Measurements from ENCODE around the gene METTL26.

METTL26 gene

DNA sequence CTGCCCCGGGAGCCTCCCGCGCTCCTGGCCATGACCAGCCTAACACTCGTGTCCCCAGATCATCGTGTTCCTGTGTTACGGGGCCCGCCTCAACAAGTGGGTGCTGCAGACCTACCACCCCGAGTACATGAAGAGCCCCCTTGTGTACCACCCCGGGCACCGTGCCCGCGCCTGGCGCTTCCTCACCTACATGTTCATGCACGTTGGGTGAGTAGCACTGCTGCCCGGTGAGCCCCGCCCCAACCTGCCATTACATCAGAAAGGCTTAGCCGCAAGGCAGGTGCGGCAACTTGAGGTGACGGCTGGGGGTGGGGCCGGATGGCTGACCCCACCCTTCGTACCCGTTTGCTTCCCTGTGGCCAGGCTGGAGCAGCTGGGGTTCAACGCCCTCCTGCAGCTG, 40.8 kb upstream of the METTL26 start:
- H3K27me3 ChIP-seq (ENCODE audit: insufficient read depth, poor library complexity, severe bottlenecking), result no peaks in the 10 kb centered on the region
- no peak for DNase-seq (ENCODE audit: low read depth in 1 of 2, low spot score in 1 of 2)
- H3K4me3 ChIP-seq (replicated peaks; ENCODE audit: insufficient read depth, low read length), result no peak overlapping the region
- no peak for TF ChIP-seq GABPA (IDR thresholded peaks at IDR 0.05; ENCODE audit: low read depth)
- TF ChIP-seq, protein P1, sequence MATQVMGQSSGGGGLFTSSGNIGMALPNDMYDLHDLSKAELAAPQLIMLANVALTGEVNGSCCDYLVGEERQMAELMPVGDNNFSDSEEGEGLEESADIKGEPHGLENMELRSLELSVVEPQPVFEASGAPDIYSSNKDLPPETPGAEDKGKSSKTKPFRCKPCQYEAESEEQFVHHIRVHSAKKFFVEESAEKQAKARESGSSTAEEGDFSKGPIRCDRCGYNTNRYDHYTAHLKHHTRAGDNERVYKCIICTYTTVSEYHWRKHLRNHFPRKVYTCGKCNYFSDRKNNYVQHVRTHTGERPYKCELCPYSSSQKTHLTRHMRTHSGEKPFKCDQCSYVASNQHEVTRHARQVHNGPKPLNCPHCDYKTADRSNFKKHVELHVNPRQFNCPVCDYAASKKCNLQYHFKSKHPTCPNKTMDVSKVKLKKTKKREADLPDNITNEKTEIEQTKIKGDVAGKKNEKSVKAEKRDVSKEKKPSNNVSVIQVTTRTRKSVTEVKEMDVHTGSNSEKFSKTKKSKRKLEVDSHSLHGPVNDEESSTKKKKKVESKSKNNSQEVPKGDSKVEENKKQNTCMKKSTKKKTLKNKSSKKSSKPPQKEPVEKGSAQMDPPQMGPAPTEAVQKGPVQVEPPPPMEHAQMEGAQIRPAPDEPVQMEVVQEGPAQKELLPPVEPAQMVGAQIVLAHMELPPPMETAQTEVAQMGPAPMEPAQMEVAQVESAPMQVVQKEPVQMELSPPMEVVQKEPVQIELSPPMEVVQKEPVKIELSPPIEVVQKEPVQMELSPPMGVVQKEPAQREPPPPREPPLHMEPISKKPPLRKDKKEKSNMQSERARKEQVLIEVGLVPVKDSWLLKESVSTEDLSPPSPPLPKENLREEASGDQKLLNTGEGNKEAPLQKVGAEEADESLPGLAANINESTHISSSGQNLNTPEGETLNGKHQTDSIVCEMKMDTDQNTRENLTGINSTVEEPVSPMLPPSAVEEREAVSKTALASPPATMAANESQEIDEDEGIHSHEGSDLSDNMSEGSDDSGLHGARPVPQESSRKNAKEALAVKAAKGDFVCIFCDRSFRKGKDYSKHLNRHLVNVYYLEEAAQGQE (IDR thresholded peaks at IDR 0.05; ENCODE audit: insufficient replicate concordance, low read depth), result no peak
- TF ChIP-seq POLR2AphosphoS5 (IDR thresholded peaks at IDR 0.05; ENCODE audit: low read depth), result no peak
- TF ChIP-seq, protein P2, sequence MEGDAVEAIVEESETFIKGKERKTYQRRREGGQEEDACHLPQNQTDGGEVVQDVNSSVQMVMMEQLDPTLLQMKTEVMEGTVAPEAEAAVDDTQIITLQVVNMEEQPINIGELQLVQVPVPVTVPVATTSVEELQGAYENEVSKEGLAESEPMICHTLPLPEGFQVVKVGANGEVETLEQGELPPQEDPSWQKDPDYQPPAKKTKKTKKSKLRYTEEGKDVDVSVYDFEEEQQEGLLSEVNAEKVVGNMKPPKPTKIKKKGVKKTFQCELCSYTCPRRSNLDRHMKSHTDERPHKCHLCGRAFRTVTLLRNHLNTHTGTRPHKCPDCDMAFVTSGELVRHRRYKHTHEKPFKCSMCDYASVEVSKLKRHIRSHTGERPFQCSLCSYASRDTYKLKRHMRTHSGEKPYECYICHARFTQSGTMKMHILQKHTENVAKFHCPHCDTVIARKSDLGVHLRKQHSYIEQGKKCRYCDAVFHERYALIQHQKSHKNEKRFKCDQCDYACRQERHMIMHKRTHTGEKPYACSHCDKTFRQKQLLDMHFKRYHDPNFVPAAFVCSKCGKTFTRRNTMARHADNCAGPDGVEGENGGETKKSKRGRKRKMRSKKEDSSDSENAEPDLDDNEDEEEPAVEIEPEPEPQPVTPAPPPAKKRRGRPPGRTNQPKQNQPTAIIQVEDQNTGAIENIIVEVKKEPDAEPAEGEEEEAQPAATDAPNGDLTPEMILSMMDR (IDR thresholded peaks at IDR 0.05; ENCODE audit: insufficient read depth, low read length), result no peak
- TF ChIP-seq SPI1 (IDR thresholded peaks at IDR 0.05; ENCODE audit: borderline replicate concordance, low read depth), result no peak
- H3K27ac ChIP-seq (replicated peaks), result no peak overlapping the region

DNA sequence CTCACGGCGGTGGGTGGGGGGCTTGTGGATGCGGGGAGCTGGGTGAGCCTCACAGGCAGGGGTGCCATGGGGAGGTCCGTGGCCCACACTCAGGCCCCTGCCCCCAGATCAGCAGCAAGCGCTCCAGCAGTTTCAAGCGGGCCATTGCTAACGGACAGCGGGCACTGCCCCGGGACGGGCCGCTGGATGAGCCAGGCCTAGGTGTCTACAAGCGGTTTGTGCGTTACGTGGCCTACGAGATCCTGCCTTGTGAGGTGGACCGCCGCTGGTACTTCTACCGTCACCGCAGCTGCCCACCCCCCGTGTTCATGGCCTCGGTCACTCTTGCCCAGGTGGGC, 40.4 kb upstream of the METTL26 start:
- Histone ChIP-seq H3K4me3 (replicated peaks; ENCODE audit: insufficient read depth, low read length) (no peak overlapping the region), H3K27ac (replicated peaks) (no peak overlapping the region), H3K27me3 (ENCODE audit: insufficient read depth, poor library complexity, severe bottlenecking) (no peaks in the 10 kb centered on the region)
- DNase-seq (ENCODE audit: low read depth in 1 of 2, low spot score in 1 of 2), result no peak
- TF ChIP-seq, protein P1 (IDR thresholded peaks at IDR 0.05; ENCODE audit: insufficient replicate concordance, low read depth), result no peak
- TF ChIP-seq POLR2AphosphoS5 (IDR thresholded peaks at IDR 0.05; ENCODE audit: low read depth), result no peak

DNA sequence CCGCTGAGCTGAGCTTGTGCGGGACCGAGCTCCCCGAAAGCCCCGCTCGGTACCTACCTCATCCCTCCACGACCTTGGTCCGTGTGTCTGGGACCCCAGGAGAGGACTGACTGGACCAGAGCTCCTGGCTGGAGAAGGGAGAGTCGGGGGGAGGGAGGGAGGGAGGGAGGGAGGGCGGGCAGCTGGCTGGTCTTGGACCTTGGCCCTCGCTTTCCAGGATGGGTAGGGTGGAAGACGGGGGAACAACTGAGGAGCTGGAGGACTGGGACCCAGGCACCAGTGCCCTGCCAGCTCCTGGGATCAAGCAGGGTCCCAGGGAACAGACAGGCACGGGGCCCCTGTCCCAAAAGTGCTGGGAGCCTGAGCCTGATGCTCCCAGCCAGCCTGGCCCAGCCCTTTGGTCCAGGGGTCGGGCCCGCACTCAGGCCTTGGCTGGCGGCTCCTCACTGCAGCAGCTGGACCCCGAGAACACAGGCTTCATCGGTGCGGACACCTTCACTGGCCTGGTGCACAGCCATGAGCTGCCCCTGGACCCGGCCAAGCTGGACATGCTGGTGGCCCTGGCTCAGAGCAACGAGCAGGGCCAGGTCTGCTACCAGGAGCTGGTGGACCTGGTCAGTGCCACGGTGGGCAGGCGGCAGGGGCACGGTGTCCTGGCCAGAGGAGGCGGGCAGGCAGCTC, 39.9 kb upstream of the METTL26 start:
- Histone ChIP-seq H3K4me3 (replicated peaks; ENCODE audit: insufficient read depth, low read length) (no peak overlapping the region), H3K27me3 (ENCODE audit: insufficient read depth, poor library complexity, severe bottlenecking) (no peaks in the 10 kb centered on the region), H3K27ac (replicated peaks) (no peak overlapping the region)
- TF ChIP-seq, protein P2 (IDR thresholded peaks at IDR 0.05; ENCODE audit: insufficient read depth, low read length), result no peak
- TF ChIP-seq SPI1 (IDR thresholded peaks at IDR 0.05; ENCODE audit: borderline replicate concordance, low read depth), result no peak
- TF ChIP-seq, protein P1 (IDR thresholded peaks at IDR 0.05; ENCODE audit: insufficient replicate concordance, low read depth), result no peak
- TF ChIP-seq POLR2AphosphoS5 (IDR thresholded peaks at IDR 0.05; ENCODE audit: low read depth), result no peak
- TF ChIP-seq GABPA (IDR thresholded peaks at IDR 0.05; ENCODE audit: low read depth), result no peak
- no peak for DNase-seq (ENCODE audit: low read depth in 1 of 2, low spot score in 1 of 2)
